ENCODE results near the gene ERG28.

The ERG28 gene

DNA sequence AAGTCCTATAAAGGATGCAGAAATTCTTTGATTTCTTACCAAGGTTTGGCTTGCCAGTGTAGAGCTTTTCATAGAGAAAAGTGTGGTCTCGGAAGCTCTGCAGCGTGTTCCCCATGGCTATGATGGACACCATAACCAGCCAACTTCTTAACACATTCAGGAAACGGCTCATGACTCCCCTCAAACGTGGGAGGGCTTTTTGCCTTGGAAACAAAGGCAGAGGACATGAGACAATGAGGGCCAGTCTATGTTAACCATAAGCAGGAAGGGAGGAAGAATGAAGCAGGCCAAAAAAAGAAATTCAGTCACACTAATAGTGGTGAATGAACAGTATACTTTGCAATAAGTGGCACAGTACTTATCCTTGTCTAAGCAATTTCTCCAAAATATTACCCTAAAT is 3.3 kb downstream of the ERG28 start:
- no peak for DNase-seq

GRCh38 chr14:75655235-75655634 is 5.4 kb downstream of the ERG28 start:
- no peak for DNase-seq

DNA sequence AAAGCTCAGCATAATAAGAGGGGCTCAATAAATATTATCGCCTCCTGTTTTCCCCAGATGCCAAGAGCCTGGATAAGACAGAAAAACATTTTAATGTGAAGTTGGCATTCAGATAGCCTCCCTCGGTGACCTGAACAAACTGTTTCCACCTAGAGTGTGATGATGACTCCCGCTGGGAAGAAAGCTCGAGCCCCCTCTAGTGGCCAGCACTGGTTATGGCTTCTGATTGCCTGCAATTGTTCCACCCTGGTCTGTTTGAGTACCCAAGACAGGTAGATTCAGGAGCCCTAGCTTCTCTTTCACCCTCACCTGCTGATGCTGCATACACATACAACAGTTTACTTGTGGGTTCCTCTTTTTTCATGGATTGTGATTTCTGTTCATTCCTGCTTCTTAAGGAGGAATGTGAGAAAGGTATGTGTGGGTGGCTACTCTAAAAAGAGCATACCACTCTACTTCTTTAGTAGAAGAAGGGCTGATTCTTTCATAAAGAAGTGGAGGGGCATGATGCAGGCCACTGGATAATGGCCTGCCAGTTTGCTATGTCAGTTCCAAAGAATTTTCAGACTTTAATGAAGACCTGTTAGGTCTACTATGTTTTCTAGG is 6.4 kb downstream of the ERG28 start:
- DNase-seq: peak; percentile 73

GRCh38 chr14:75653563-75653962 is 7.1 kb downstream of the ERG28 start:
- no peak for DNase-seq

GRCh38 chr14:75650253-75651058 is 10.2 kb downstream of the ERG28 start:
- no peak for DNase-seq

DNA sequence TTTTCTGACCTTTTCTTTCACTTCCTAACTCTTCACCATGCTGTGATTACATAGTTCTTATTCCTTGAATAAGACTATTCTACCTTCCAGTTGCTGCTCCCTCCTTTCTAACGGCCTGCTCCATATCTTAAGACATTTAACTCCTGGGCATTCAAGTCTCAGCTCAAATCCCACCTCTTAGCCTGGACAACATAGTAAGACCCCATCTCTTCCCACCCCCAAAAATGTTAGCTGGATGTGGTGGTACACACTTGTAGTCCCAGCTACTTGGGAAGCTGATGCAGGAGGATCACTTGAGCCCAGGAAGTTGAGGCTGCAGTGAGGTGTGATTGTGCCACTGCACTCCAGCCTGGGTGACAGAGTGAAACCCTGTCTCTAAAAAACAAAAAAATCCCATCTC is 10.9 kb downstream of the ERG28 start:
- DNase-seq: no peak

- no peak for DNase-seq
These were observed 11.3 kb downstream of the ERG28 start for GRCh38 chr14:75649337-75649736.

DNA sequence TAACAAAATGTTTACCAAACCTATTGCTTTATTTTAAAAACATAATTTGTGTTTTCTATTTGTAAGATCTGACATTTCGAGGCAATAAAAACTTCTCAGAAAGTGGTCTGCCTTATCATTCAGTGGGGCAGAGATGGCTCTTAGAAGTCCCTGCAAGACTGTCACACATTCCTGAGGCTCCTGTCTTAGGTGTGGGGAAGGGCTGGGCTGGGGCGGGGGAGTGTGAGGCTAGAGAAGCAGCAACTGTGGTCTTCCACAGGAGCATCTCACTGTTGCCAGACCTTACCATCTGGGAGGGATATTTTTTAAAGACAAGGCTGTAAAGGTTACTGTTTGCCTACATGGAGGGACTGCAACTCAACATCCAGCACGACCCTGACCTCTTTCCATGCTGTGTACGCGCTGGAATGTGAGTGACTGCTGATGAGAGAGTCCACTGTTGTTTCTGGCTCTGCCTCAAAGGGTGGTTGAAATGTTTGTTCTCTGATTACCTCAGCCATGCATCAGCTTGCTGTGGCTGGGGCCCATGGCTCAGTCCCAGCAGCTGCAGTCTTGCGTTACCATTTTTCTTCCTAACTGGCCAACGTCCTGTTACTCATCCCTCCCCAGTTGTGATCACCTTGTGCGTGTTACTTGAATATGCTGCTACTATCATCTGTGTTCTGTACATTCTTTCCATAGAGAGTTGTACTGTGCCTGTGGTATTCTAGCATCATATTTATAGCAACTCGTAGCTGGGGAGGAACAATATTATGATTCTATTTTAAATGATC is 12.4 kb downstream of the ERG28 start:
- DNase-seq: no peak

DNA sequence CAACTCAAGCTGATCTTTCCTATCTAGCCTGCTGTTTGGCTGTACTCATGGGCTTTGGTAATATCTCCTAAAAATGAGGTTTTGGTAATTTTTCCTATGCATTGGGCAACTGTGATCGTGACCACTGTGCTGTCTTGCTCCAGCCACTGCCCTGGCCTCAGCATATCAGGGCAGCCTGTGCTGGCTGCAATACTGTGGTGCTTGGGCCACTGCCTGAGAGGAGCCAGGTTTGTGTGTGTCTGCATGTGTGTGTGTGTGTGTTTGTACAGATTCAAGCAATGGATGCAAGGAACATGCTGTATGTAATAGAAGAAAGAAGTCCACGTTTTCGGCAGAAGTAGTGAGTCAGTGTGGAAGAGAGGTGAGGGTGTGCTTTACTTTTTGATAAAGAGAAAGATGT is 13.0 kb downstream of the ERG28 start:
- DNase-seq: no peak

GRCh38 chr14:75646762-75647161 is 13.9 kb downstream of the ERG28 start:
- DNase-seq: no peak

GRCh38 chr14:75645056-75645455 is 15.6 kb downstream of the ERG28 start:
- DNase-seq: no peak

- no peak for DNase-seq
These were observed 16.7 kb downstream of the ERG28 start for GRCh38 chr14:75643985-75644384.

DNA sequence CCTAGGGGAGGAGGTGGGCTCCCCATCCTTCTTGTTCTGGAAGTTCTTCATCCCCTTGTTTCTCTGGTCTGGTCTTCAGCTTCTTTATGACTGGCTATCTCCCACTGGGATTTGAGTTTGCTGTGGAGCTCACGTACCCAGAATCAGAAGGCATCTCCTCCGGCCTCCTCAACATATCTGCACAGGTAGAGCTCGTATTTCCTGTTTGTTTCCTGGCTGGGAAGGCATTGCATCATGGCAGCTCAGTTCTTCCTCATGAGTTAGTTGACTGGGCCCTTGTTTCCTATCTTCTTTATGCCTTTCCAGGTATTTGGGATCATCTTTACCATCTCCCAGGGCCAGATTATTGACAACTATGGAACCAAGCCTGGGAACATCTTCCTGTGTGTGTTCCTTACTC is 19.8 kb downstream of the ERG28 start:
- DNase-seq: no peak

DNA sequence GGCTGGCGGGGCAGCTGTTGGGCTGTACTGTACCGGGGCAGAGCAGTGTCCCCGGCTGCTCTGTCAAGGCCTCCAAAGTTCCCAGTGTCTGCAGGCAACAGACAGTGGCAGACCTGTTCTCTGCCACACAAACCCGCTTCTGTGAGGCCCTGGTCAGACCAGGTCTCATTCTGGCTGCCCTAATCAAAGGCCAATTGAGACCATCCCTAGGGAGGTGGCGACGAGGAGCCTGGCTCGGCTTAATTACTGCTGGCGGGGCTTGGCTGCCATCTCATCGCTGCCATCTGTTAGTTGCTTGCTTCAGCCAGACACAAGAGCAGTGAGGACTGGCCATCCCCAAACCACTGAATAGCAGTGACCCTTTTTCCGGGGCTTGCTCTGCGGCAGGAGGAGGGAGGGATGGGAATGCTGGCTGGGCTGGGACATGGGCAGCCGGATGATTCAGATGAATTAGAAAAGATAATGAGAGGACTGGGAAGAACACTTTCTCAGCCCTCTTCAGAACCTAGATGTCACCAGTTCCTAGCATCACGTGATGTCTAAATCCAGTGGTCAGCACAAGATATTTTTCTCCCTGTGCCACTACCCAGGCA is 24.5 kb downstream of the ERG28 start:
- no peak for DNase-seq

- DNase-seq: no peak
These were observed 25.8 kb downstream of the ERG28 start for GRCh38 chr14:75634848-75635247.

- DNase-seq: no peak
These were observed 29.2 kb downstream of the ERG28 start for GRCh38 chr14:75631453-75631831.

GRCh38 chr14:75630695-75631452 is 29.8 kb downstream of the ERG28 start:
- DNase-seq: no peak

- peak; percentile 29 for DNase-seq
These were observed 31.9 kb downstream of the ERG28 start for GRCh38 chr14:75628816-75629215.

GRCh38 chr14:75627406-75627805 is 33.3 kb downstream of the ERG28 start:
- no peak for DNase-seq

DNA sequence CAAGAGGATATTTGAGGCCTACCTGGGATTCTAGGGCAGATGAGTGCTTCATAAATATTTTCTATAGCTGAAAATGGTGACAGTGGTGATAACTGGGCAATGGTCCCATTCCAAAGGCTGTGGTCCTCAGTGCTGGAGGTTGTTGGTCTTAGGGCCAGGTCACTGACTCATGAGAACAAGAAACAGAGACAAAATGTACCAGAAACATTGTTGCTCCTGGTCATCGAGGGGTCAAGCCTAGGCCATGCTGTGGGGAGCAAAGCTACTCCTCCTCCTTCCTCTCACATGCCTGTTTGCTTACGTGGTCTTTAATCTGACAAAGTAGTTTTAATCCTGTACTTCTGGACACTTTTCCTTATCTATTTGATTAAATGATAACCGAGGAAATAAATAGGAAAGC is 33.8 kb downstream of the ERG28 start:
- DNase-seq: no peak

DNA sequence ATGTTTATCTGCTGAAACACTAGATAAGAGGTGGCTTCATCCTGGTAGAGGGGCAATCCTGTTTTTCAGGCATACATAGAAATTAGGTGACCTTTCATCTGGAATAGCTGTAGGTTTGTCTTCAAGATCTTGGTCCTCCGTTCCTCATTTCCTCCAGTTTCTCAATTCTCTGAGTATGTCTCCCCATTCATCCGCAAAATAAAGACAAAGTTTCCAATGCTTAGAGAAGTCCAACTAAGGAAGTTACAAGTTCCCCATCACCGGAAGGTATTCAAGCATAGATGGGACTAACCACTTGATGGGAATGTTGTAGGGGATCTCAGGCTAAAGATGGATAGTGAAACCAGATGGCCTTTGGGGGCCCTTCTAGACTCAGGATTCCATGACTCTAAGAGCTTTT is 34.3 kb downstream of the ERG28 start:
- no peak for DNase-seq

GRCh38 chr14:75625034-75625433 is 35.6 kb downstream of the ERG28 start:
- no peak for DNase-seq

DNA sequence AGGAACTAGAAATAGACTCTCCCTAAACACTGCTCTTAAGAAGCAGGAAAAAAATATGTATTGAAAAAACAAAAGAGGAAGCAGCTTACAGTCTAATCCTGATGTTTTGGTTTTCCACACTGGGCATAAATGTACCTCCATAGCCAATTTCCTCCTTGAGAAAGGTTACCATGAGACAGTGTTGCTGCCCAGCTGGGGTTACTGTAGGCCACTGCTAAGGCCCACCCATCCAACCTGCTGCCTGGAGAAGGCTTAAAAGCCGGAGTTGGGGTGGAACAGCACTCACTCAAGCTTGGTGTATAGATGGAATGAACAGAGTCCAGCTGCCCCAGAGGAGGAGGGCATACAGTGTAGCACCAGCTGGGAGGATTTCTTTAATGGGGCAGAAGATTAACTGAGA is 41.1 kb downstream of the ERG28 start:
- no peak for DNase-seq
